GM19193 (cell line): ENCODE measurements around the gene DENND6B.

Experiments used
- POLR2A ChIP-seq: IDR thresholded peaks from 4 replicates; pipeline ENCODE4 v1.6.1; 2011; ENCODE audit not compliant: insufficient read depth, insufficient read length; ENCODE audit errors: extremely low read depth

DENND6B gene

GRCh38 chr22:50309601-50309991, 17.2 kb downstream of the DENND6B start:
- no peak for TF ChIP-seq POLR2A

DNA sequence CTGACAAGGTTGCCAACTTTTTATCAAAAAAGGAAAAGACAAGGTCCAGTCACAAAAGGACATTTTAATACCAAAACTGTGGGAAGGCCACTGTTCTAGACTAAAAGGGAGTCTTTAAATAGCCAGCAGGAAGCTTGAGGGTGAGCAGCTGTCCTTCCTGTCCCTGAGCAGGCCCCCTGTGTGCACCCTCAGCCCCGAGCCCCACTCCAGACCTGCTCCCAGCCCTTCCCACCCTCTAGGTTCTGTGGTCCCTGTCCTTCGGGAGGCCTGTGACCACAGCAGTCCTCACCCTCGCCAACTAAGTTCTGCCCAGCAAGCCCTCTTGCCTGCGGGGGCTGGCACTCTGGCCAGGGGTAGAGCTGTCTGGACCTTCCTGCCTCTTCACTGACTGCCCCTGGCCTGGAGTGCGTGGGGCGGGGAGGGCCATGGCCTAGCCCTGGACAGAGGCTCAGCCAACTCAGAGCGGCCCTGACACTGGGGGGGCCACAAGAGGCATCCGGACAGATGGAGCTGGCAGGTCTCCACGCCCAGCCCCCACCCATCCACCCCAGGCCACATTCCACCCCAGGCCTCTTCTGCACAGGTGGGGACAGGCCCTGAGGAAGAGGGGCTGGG, 17.7 kb downstream of the DENND6B start:
- no peak for TF ChIP-seq POLR2A

- no peak for TF ChIP-seq POLR2A
Observed at GRCh38 chr22:50308597-50308935, 18.2 kb downstream of the DENND6B start.

GRCh38 chr22:50307890-50308596, 18.8 kb downstream of the DENND6B start:
- TF ChIP-seq POLR2A, result no peak

GRCh38 chr22:50306753-50307749, 19.8 kb downstream of the DENND6B start, which contains the start of gene PLXNB2:
Gene PLXNB2, minus strand, starts transcription at chr22:50307646. Its CDS starts 17,062 bp downstream, at chr22:50290584.
- peak; percentile 61 for TF ChIP-seq POLR2A

DNA sequence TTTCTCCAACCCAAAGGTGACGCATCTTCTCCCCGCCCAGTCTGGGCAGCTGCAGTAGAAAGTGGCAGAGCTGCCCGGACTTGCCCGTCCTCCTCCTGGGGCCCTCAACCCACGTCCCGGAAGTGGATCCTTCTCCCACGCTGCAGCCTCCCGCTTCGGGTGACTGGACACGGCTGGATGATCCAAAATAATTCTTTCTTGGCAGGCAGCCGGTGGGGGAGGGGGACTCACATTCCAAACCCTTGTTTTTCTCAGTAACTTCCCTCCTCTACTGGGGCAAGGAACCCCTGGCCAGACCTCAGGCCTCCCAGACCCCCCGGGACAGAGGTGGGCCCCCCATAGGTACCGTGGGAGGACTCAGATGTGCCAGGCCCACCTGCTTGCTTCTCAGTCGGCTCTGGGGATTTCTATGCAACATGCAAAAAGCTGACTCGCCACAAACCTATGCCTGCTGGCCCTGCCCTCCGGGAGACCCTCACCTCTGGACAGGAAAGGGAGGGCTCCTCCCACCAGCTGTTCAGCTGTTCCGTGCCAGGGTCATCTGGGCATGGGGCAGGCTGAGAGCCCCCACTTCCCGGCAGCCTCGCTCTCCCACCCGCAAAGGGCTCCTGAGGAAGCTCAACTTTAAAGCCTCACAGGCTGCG, 20.8 kb downstream of the DENND6B start:
- TF ChIP-seq POLR2A, result peak; percentile 46

DNA sequence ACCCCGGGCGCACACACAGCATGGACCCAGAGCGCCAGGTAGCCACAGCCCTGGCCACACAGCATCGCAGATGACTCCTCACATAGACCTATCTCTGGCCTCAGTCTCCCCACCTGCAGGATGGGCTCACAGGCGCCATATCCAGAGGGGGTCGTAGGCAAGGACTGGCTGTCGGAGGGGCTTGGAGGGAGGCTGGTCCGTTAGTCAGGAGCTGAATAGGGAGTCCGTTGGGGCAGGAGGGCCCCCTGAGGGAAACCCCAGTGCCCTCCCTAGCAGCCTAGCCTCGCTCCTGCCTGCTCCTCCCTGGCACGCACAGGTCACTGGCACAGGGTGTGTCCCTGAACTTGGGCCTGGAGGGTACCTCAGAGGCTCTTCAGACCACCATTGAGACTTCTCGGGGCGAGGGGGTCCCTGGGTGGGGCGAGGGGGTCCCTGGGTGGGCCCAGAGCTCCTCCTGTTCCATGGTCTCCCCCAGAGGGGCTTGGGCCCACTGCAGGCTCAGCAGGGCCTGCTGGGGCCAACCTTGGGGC, 21.4 kb downstream of the DENND6B start:
- no peak for TF ChIP-seq POLR2A

DNA sequence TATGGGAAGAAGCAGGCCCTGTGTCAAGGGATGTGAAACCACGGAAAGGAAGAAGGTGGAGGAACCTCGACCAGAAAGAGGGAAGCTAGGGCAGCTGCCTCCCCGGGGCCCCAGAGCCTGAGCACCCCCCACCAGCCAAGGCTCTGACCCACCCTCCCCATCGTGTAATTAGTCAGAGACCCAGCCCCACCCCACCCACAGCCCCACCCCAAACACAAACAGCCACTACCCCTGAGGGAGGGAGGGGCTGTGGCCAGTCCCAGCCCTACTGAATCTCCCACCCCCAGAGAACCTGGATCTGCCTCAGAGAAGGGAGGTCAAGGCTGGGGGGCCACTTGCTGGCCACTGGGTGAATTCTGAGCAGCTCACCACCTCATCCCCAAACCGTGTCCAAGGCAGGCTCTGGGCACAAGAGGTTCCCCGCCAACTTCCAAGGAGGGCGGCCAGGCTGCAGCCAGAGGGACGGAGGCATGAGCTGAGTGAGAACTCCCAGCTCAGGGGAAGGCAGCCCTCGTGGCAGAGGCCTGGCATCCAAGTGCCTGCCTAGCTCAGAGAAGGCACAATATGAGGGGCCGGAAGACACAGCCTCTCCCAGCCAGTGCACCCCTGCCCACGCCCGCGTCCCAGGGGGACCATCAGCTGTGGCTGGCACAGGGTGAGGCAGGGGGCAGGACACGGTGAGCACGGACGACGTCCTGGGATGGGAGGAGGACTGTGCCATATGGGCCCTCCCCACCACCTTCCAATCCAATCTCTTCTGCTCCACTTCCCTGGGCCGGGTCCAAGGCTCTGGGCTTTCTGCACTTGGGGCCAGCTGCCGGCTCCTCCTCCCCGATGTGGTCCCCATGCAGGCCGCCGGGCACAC, 22.1 kb downstream of the DENND6B start:
- TF ChIP-seq POLR2A, result no peak

DNA sequence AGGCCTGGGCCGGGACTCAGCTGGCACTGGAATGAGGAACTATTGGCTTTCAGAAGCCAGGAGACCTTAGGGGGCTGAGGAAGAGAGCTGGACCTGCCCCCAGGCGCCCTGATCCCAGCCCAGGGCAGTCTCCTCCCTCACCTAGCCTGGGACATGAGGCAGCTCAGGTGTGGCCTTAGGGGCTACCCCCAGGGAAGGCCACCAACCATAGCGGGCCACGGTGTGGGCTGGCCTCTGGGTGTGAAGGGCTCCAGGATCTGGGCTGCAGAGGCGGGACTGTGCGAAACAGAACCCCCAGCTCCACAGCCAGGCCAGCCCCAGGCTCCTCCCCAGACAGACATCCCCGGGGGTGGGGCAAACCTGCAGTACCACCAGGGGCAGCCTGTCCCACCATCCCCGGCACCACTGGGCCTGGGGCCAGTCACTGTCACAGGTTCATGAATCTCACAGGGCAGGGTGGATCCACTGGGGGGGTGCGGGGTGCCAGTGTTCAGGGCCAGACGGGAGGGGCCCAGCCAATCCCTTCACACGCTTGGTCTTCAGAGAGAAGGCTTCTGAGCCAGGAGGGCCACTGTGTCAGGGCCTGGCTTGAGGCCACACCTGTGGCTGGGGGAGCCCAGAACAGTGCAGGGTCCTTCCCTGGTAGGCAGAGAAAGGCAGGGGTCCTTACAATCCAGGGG, 22.8 kb downstream of the DENND6B start:
- no peak for TF ChIP-seq POLR2A

GRCh38 chr22:50303515-50303847, 23.3 kb downstream of the DENND6B start:
- peak; percentile 7 for TF ChIP-seq POLR2A

- TF ChIP-seq POLR2A, result no peak
Observed at GRCh38 chr22:50302564-50302963, 24.2 kb downstream of the DENND6B start.

DNA sequence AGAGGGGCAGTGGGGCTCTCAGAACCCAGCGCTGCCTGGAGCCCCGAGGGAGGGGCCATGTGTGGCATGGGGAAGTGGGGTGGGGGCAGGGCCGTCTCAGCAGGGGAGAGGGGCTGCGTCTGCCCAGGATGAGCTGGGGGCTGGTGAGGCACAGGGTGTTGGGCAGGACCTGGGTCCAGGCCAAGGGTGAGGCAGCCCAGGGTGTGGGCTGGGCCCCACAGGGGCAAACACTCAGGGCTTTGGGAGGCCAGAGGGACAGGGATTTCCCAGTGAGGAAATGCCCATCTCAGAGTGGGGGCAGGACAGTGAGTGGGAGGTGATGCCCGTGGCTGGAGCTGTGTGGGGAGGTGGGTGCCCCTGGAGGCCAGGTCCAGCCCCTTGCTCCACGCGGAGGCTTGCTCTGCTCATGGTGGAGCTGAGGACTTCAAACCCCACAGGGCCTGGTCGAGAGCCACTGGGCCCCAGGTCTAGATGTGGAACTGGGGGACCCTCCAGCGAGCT, 24.7 kb downstream of the DENND6B start:
- no peak for TF ChIP-seq POLR2A

- TF ChIP-seq POLR2A, result no peak
Observed at GRCh38 chr22:50301581-50301991, 25.2 kb downstream of the DENND6B start.
